ENCODE measurements around the gene ATP1A2. TPM values are rescaled to one million over a fixed set of nuclear protein-coding genes. Genes with fewer than 3 reads are reported as not detected.

ATP1A2 gene
- total and polyA plus RNA-seq, 10 of the 15 experiments (the other 5 are each of a cell fraction or from before 2014, with no cell fraction given): 0.15 TPM; not detected in 9

- no TSS peak for BruUV-seq (replicated peaks)
- H3K36me3 ChIP-seq (ENCODE audit: control insufficient read depth in 2 of 2, insufficient read depth in 2 of 2, low read length in 1 of 2): no peaks in the 10 kb centered on the region
- no peaks in the 10 kb centered on the region; a peak in 1 of 4 replicates for H3K27me3 ChIP-seq (replicated peaks in 1 of 2; ENCODE audit: control insufficient read depth in 2 of 2, insufficient read depth in 2 of 2, low read length in 1 of 2)
- SMC1A ChIA-PET (ENCODE audit: uncharacterized antibody, unreplicated experiment): interaction anchor here (0.9 to 2.5 kb wide), 12 partner anchors 10 to 83 kb away, joined by 3 to 10 read pairs (median 4); partner anchors contain the start of gene CASQ1
- H3K4me1 ChIP-seq (ENCODE audit: control insufficient read depth, insufficient read depth, low read length): peaks cover 21% of the 10 kb centered on the region
- H3K27ac ChIP-seq (ENCODE audit: control insufficient read depth, insufficient read depth): no peak overlapping the region
- peak; percentile 45 for ATAC-seq
- no peaks in the 10 kb centered on the region for H3K9me3 ChIP-seq (replicated peaks; ENCODE audit: control insufficient read depth, insufficient read depth, low read length)
- no peak overlapping the region for H3K4me3 ChIP-seq
- no peak for TF ChIP-seq ZNF384 (IDR thresholded peaks at IDR 0.05; ENCODE audit: borderline replicate concordance, low read depth, low read length)
- no peak for TF ChIP-seq IKZF2 (IDR thresholded peaks at IDR 0.05)
- TF ChIP-seq STAT3 (IDR thresholded peaks at IDR 0.05; ENCODE audit: low read depth, low read length): no peak
- peak in 1 of 3 experiments; percentile 10; a peak in 1 of 6 replicates for TF ChIP-seq CTCF (IDR thresholded peaks at IDR 0.05 in 2 of 3, conservative IDR thresholded peaks at IDR 0.05 in 1 of 3; ENCODE audit: control insufficient read depth in 2 of 3, extremely low read depth in 1 of 3, insufficient read depth in 1 of 3, low read depth in 3 of 3, low read length in 3 of 3)
- TF ChIP-seq CHD2 (IDR thresholded peaks at IDR 0.05; ENCODE audit: borderline replicate concordance, low read depth, low read length): no peak
- no peak for TF ChIP-seq KLF5 (IDR thresholded peaks at IDR 0.05; ENCODE audit: partially characterized antibody)
- no peak for TF ChIP-seq ATF3 (IDR thresholded peaks at IDR 0.05; ENCODE audit: borderline replicate concordance, extremely low read depth, low read depth, low read length)
- TF ChIP-seq RAD21 (IDR thresholded peaks at IDR 0.05; ENCODE audit: insufficient read depth, low read depth, low read length): 0 out of 2 replicates have a peak, but pooled peaks have one; percentile 15
- H3K4me2 ChIP-seq (ENCODE audit: control insufficient read depth, insufficient read depth): no peak overlapping the region
- H3K9ac ChIP-seq (ENCODE audit: control insufficient read depth, insufficient read depth, low read length): no peak overlapping the region
- peak; percentile 38 for FAIRE-seq
- POLR2A ChIA-PET: interaction anchor here (1.1 to 1.7 kb wide), 3 partner anchors 35 to 94 kb away, joined by 3 to 7 read pairs (median 4); partner anchors contain the start of gene DCAF8
- no peaks in the 10 kb centered on the region for H3K79me2 ChIP-seq (ENCODE audit: control insufficient read depth, insufficient read depth, low read length)
- RAD21 ChIA-PET (ENCODE audit: unreplicated experiment): interaction anchor here (0.7 to 3.6 kb wide), 10 partner anchors 9 to 260 kb away, joined by 3 to 14 read pairs (median 3); no protein-coding TSS in a partner anchor
- DNase-seq (ENCODE audit: low read depth, low spot score): no peak
- intact Hi-C loops (cut with micrococcal nuclease; ENCODE audit: unreplicated experiment) (no loop called here), in situ Hi-C loops (cut with MboI) (no loop called here)
- CTCF ChIA-PET: interaction anchor here (0.6 to 3.5 kb wide), 12 partner anchors 18 to 128 kb away, joined by 3 to 25 read pairs (median 3); no protein-coding TSS in a partner anchor
- WGBS (ENCODE audit: insufficient coverage, insufficient replicate concordance, low lambda C conversion rate, missing lambda C conversion rate): 63% methylated on average over 13 of the region's 13 CpGs
- no peaks in the 10 kb centered on the region for H4K20me1 ChIP-seq (ENCODE audit: control insufficient read depth, insufficient read depth)
- H2AFZ ChIP-seq (ENCODE audit: control insufficient read depth, low read depth, low read length): no peak overlapping the region
These were observed 53.2 kb downstream of the ATP1A2 start for GRCh38 chr1:160168609-160169369.
